ENCODE measurements around the gene MTRR.

The MTRR gene

DNA sequence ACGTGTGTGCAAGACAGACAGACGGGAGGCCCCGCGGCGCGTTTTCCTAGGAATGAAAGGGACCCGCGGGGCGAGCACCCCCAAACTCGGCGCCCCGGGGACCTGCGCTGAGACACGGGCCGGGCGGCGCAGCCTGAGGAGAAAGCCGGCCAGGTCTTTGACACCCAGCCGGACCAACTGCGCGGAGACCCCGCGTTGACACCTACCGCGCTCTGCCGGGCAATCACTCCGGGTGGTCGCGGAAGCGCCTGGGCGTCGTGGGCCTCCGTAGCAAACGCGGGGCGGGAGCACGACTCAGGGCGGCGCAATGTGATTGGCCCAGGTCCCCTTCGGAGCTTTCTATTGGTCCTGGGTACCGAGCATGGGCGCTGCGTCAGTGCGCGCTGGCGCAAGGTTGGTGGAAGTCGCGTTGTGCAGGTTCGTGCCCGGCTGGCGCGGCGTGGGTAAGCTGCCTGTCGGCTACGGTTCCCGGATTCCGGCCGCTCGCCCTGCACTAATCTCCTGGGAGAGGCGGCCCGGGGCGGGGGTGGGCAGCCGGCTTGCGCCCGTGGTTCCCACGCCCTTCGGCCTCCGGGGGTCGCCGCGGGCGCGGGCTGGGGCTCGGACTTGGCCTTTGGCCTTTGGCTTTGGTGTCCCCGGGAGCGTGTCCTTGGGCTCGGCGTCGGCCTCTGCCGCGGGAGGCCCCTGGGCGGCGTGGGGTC is at the start of gene MTRR, which contains the start of gene FASTKD3:
TSS of gene MTRR (plus strand) at position 376 of the 701 bp plus-strand sequence. CDS start 1,647 bp downstream, outside the sequence.
TSS of gene FASTKD3 (minus strand) at position 259 of the 701 bp plus-strand sequence. CDS start 948 bp downstream, outside the sequence.
- peak; percentile 91 for DNase-seq

DNA sequence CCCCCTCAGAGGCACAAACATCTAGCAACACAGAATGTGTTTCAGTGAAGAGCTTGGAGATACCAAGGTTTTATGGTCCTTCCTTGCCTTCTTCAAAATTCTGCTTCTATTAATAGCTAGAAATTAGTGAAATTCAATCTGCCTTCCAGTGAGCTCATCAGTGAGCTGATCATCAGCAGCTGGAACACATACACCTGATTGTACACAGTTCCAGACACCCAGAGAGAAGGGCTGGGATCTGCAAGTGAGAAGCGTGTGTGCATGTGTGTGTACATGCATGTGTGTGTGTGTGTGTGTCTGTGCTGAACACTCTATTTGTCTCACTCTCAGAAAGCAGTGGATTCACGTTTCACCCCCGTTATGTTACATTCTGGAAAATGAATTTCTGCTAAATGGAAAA is 46.5 kb upstream of the MTRR start:
- no peak for DNase-seq

DNA sequence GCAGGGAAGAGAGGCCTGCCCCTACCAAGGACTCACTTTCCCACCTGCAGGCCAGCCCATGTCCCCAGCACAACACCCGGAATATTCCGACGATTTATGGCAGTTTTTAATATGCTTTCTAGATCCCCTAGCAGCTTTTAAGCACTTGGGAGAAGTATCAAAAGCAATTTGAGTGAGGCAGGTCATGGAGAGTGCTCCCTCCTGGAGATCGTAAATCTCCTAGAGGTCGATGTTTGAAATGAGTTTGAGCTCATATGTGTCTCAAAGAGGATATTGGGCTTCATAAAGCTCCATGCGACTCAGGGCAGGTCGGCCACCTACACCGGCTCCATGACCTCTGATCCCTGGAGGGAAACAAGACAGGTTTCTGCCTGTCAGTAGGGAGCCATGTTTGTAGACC is 45.4 kb upstream of the MTRR start:
- DNase-seq = no peak

DNA sequence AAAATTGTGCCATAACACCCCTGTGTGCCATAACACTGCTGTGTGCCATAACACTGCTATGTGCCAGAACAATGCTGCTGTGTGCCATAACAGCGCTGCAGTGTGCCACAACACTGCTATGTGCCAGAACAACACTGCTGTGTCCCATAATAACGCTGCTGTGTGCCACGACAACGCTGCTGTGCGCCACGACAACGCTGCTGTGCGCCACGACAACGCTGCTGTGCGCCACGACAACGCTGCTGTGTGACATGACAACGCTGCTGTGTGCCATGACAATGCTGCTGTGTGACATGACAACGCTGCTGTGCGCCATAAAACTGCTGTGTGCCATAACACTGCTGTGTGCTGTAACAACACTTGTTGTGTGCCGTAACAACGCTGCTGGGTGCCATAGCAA is 44.0 kb upstream of the MTRR start:
- no peak for DNase-seq

DNA sequence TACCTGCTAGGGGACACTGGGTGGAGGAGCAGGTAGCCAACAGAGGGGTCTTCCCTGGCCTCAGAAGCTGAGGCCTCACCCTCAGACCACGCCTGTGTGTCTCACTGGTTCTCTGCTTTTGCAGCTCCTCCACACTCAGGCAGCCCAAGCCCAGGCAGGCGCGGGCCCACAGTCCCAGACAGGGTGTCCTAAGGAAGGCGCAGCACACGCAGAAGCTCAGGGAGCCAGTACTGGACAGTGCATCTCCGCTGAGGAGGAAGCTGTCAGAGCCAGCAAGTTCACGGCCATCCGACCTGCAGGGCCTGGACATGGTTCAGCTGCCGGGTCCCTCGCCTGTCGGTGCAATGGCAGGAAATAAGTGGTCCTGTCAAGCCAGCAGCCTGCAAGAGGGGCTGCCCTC is 43.3 kb upstream of the MTRR start:
- no peak for DNase-seq

DNA sequence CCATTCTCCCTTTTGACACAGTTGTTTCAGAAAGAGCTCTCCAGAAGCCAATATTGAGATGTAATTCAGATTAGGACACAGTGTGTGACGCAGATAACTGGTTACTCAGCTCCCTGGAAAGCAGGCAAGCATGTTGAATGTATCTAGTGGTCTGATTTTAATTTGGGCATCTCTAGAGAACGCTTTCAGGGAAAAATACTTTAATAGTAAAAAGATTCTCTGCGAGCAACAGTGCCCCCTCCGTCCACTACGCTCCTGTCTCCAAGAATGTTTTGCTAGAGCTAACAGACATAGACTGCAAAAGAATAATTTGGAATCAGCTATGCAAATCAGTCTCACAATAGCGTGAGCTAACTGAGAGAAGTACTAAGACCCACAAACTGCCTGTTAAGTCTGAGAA is 41.3 kb upstream of the MTRR start:
- DNase-seq = no peak

DNA sequence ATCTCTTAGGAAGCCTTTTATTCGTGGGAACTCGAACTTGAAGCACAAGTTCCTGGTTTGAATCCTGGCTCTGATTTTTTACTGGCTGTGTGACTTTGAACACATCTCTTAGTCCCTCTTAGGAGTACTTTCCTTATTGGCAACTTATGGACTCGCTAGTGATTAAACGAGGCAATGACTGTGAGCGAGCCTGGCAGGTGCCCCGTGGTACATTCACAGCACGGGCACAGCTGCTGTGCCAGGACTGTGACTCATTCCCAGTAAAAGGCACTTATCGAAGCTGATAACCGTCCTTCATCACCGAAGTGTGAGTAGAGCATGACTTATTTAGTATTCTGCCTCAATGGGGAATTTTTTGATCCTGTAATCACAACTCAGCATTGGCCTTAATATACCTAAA is 40.7 kb upstream of the MTRR start:
- DNase-seq = no peak

DNA sequence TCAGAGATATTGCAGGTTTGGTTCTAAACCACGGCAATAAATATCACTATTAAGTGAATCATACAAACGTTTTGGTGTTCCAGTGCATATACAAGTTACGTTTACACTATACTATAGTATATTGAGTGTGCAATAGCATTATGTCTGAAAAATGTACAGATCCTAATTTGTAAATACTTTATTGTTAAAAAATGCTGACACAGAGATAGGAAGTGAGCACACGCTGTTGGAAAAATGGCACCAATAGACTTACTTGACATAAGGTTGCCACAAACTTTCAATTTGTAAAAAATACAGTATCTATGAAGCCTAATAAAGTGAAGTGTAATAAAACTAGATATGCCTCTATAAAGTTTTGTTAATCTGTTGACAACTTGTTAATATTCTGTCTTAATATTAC is 34.0 kb upstream of the MTRR start:
- DNase-seq = no peak

DNA sequence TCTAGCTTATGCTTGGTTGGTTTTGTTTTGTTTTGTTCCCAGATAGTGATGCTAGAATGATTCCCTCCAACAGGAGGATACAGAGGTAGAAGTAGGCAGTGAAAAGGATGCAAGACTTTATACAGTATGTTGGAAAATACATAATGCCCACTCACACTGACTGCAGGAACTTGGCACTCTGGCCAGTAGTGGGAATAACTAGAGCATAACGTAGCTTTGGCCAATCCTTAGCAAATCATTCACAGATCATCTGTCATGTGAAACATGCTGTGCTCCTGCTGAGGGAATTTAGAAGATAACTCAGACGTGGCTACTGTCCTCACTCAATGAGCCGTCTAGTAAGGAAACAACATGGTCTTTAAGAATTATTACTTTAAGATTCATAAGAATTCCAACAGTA is 31.5 kb upstream of the MTRR start:
- no peak for DNase-seq

DNA sequence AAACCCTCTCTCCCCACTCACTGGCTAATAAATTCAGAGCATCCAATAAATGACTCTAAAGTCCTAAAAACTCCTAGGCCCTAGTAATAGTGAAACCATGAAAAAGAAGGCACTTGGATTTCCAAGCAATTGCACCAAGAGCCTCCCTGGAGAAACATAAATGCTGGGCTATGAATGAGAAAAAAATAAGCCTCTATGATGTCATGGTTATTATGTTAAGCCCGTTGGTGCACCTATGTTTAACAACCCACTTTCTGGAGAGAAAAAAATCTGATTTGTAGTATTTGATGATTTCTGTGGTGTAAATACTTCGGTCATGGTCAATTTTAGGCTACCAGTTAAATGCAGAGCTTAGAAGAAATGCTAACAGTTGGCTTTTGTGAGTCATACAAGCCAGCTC is 26.4 kb upstream of the MTRR start:
- DNase-seq = no peak

DNA sequence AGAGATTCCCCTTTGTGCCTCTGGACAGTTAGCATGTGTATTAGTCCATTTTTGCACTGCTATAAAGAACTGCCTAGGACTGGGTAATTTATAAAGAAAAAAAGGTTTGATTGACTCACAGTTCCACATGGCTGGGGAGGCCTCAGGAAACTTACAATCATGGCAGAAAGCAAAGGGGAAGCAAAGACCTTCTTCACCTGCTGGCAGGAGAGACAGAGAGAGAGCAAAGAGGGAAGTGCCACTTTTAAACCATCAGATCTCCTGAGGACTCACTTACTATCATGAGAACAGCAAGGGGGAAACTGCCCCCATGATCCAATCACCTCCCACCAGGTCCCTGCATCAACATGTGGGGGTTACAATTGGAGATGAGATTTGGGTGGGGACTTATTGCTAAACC is 24.0 kb upstream of the MTRR start:
- no peak for DNase-seq

DNA sequence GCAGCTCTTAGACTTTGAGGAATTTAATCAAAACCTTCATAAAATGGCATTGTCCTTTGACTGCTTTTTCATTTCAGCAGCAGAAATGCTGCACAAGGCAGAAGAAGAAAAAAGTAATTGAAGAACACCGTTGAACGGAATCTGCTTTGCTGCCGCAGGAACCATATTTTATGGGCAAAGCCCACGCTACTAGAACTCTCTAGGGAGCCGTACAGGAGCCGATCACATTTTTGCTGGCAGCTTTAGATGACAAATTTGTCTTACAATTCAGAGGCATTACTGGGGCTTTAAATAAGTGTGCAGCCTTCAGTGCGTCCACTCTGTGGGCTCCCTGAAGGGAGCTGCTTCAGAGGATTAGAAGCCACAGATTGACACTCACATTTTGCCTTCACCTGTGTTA is 23.4 kb upstream of the MTRR start:
- no peak for DNase-seq

DNA sequence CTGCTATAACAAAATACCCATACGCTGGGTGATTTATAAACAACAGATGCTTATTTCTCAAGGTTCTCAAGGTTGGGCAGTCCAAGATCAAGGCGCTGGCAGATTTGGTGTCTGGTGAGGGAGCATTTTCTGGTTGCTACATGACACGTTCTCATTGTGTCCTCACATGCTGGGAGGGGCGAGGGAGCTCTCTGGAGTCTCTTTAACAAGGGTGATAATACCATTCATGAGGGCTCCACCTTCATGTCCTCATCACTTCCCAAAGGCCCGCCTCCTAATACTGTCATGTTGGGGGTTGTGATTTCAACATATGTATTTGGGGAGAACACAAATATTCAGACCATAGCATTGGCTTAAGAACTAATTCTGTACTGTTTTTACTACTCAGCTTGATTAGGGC is 22.6 kb upstream of the MTRR start:
- DNase-seq = no peak

DNA sequence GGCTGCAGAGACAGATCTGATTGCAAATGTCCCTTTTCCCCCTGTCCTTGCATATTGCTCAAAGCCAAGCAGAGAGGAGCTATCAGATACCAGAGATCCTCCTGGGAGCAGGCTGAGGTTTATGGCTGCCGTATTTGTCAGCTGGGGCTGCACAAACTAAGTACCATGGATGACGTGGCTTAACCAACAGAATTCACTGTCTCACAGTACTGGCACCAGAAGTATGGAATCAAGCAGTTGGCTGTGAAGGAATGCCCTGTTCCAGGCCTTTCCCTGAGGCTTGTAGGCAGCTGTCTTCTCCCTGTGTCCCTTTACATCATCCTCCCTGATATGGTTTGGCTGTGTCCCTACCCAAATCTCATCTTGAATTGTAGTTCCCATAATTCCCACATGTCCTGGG is 20.7 kb upstream of the MTRR start:
- no peak for DNase-seq

DNA sequence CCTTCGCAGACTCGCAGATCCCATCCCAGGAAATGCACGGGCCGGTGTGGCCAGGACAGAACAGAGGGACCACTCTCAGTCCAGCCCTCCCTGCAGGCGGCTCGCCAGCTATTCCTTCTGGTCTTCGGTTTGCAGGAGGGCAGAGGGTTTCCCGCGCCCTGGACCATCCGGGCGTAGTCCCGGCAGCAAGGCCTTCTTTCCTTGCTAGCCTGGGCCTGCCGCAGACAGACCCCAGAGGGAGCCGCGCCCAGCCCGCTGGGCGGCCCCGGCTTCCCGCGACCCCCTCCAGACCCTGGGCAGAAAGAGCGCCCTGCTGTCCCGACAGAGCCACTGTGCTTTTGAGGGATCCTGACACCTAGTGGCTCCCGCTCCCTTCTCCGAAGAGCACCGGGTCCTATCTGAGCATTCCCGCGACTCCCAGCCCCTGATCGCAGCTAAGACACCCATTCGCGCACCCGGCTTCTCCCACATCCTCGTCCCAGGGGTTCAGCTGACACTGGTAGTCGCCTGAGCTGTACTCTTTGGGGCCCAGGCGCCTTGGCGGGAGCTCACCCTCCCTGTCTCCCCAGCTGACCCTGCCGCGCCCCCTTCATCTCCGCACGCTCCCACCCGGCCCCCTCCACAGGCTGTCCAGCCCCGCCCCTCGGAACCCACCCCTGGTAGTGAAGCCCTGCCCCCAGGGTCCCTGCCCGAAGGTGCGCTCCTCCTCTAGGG is 19.1 kb upstream of the MTRR start:
- DNase-seq = no peak

DNA sequence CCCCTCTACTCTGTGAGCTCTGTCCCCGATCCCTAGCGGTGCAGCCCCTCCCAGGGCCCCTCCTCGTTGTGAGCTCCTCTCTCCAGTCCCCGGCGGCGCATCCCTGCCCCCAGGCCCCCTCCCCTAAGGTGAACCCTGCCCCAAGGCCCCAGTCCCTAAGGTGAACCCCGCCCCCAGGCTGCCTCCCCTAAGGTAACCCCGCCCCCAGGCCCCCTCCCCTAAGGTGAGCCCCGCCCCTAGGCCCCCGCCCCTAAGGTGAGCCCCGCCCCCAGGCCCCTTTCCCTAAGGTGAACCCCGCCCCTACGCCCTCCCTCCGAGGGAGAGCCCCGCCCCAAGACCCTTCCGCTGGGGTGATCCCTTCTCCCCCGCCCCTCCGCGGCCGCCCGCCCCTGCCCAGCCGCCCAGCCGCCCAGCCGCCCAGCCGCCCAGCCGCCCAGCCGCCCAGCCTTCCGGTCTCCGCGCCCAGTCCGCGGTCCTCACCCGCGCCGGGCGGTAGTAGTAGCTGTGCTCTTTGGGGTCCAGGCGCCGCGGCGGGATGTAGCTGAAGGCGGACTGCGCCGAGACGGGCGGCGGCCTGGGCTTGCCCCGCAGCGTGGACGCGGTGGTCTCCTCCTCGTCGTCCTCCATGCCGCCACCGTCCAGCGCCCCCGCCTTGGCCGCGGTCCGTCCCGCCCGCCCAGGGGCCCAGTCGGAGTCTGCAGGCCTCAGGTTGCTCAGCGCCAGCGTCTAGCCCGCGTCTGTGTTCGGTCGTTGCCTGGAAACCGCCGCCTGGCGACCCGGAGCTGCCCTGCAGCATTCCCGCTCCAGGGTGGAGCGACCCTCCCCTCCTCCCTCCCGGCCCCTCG is 18.3 kb upstream of the MTRR start, which contains the start of gene CFAP90:
TSS of gene CFAP90 (minus strand) at position 739 of the 845 bp plus-strand sequence. CDS start at position 627, 112 bp downstream.
- peak; percentile 25 for DNase-seq

DNA sequence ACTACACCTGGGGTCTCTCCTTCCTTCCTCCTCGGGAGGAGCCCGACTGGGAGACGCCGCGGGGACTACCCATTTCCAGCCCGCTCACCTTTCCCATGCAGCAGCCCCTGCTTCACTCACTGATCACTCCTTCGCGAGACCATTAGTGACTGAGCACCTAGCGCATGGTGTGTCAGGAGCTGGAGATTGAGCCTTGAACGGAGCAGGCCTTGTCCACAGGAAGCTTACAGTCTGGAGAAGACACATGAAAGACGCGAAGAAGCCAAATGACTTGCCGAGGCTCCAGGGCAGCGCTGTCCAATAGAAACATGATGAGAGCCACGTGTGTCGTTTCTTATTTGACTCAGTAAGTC is 17.7 kb upstream of the MTRR start:
- DNase-seq = no peak

DNA sequence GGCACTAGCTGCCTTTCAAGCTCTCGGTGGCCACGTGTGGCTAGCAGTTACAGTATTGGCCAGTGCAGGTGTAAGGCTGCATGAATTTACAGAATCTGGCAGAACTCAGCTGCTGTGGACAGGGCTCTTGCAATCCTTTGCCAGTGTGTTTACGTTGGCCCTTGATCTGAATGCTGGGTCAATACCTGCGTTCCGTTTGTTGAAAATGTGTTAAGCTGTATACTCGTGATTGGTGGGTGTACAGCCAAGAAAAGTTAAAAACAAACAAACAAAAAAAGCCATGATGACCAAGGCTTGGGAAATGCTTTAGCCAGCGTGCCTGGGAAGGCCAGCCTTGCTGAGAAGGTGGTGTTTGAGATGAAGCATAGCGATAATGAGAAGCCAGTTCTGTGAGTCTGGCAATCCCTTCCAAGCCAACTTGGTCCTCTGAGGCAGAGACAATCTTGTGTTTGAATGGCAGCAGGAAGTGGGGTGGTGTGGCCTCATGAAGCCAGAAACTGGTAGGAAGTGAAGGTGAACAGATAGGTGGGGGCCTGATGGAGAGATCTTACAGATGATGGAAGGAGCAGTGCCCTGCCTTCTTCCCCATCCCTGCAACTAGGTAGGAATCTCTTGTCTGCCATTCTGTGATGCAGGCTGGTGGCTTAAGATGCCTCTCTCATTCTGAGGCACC is 17.2 kb upstream of the MTRR start:
- no peak for DNase-seq

DNA sequence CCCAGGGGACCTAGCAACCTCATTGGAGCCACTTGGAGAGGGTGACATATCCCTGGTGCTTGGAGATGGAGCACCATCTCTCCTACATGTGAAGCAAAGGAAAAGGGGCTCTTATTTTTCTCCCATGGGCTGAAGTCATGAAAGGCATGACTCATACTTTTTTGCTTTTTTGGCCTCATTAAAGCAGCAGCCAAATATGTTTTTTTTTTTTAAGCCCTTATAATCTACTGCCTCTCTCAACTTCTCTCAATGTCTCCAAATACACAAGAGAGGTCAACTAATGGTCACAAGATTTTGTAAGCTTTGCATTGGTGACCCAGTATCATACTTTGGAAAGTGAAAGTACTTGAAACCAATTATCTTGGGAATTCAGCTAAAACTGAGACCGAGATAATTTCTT is 16.4 kb upstream of the MTRR start:
- no peak for DNase-seq

DNA sequence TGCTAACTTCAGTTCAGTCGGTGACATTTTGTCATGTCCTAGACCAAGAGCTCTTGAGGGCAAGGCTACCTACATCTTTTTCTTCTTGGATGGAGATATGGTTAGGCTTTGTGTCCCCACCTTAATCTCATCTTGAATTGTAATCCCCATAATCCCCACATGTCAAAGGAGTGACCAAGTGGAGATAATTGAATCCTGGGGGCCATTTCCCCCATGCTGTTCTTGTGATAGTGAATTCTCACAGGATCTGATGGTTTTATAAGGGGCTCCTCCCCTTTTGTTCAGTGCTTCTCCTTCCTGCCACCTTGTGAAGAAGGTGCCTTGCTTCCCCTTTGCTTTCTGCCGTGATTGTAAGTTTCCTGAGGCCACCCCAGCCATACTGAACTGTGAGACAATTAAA is 16.0 kb upstream of the MTRR start:
- DNase-seq = no peak

DNA sequence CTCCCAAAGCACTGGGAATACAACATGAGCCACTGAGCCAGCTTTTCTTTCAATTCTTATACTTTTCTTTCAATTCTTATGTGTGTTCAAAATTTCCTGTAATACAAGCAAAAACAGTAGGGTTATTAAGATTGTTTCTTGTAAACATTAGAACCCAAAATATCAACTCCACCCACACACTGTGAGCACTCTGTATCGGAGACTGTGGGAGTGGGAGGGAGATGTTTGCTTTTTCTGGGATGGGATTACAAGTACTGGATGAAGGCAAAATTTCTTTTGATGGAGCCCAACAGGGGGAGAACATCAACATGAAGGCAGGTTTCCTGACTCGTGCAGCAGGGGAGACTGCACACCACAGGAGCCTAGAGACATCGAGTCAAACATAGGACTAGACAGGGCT is 13.3 kb upstream of the MTRR start:
- DNase-seq = no peak

DNA sequence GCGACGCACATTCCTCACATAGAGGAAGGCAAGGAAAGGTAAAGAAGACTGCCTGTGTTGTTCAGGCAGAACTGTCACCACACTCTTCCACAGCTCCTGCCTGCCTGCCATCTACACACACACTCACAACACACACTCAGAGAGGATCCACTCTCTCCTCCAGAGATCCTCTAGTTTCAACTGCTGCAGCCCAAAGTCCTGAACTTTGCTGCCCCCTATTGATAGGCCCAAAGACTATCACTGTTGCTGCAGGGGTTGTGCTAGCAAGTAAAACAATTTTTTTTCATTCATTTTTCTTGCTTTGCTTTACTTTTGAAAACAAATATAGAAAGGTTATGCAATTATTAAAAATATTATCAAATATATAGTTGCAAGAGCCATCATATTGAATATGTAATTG is 12.1 kb upstream of the MTRR start:
- peak; percentile 22 for DNase-seq

DNA sequence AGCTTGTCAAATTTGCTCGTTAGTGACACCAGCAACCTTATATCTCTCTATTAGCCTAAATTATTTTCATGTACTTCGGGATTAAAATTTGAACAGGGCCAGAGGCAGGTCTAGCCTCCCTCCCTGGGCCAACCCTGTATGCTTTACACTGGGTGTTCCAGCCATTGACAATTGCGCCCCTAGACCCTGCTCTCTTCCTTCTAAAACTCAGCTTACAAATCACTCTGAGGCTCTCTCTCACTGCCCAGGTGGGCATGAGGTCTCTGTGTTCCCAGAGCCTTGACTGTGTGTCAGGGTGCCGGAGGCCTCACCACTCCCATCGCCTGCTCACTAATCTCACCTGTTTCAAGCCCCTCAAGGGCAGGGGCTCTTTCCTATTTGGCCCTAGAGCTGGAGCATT is 11.6 kb upstream of the MTRR start:
- DNase-seq = no peak

Measured in activated naive CD4-positive, alpha-beta T cell treated with Interleukin-2 at 50 U/mL for 16 hours (primary cell).